Measurements from ENCODE around the gene BAZ1A. TPM values are rescaled to one million over a fixed set of nuclear protein-coding genes. Genes with fewer than 3 reads are reported as not detected.

BAZ1A gene
- total and polyA plus RNA-seq, 2 donors (not counting 1 experiment from before 2014, with no cell fraction given) = 18.8 to 36.8 TPM

- intact Hi-C loops (cut with micrococcal nuclease) = loop anchor here (10.0 kb wide), 1 partner anchor 245 kb away; the partner anchor contains the start of gene SPTSSA
Measured at GRCh38 chr14:34710006-34710405, 165.2 kb downstream of the BAZ1A start.

GRCh38 chr14:34707722-34708121 lies 167.4 kb downstream of the BAZ1A start:
- H3K4me1 Mint-ChIP-seq = peaks cover 12% of the 10 kb centered on the region

More at GRCh38 chr14:34710006-34710405, 165.2 kb downstream of the BAZ1A start:
- no peak overlapping the region for H2AFZ ChIP-seq (ENCODE audit: insufficient read depth, low read depth, low read length, poor library complexity, severe bottlenecking)
- H3K79me2 ChIP-seq (ENCODE audit: control insufficient read depth, insufficient read depth, low read length) = no peaks in the 10 kb centered on the region
- H3K4me1 Mint-ChIP-seq = peaks cover 25% of the 10 kb centered on the region
- no peak for ATAC-seq (ENCODE audit: low read depth)
- no peaks in the 10 kb centered on the region for H4K20me1 ChIP-seq (ENCODE audit: control insufficient read depth, insufficient read depth, low read length, poor library complexity, severe bottlenecking)
- H3K27me3 ChIP-seq (replicated peaks in 1 of 4; ENCODE audit: control extremely low read depth in 1 of 4, control insufficient read depth in 3 of 4, insufficient read depth in 4 of 4, low read length in 3 of 4) = no peaks in the 10 kb centered on the region
- no peak overlapping the region for H3K27ac ChIP-seq (ENCODE audit: low read length in 2 of 2)
- peaks cover 8 to 11% of the 10 kb centered on the region in 2 donors for H3K4me1 ChIP-seq (ENCODE audit: control insufficient read depth in 2 of 2, insufficient read depth in 2 of 2, low read length in 2 of 2)
- TF ChIP-seq CTCF (IDR thresholded peaks at IDR 0.05) (no peak), EZH2 (IDR thresholded peaks at IDR 0.05; ENCODE audit: borderline replicate concordance, insufficient read depth, low read depth, low read length, poor library complexity, severe bottlenecking) (no peak)
- H3K4me3 Mint-ChIP-seq = no peak overlapping the region
- H3K27me3 Mint-ChIP-seq = no peaks in the 10 kb centered on the region
- no peak for DNase-seq
- H3K27ac Mint-ChIP-seq = no peak overlapping the region
- H3K9ac ChIP-seq (ENCODE audit: low read length) = no peak overlapping the region
- no peak overlapping the region for H3K4me3 ChIP-seq (ENCODE audit: control extremely low read depth in 1 of 5, extremely low read depth in 1 of 5, insufficient read depth in 1 of 5, low read depth in 2 of 5, low read length in 4 of 5)
- no CpG with 5 or more reads among the region's 1 CpG for WGBS (ENCODE audit: insufficient coverage)
- peaks cover 6 to 12% of the 10 kb centered on the region in 2 experiments for H3K36me3 ChIP-seq (replicated peaks in 1 of 2; ENCODE audit: control extremely low read depth in 1 of 2, control insufficient read depth in 1 of 2, extremely low read depth in 1 of 2, insufficient read depth in 2 of 2, low read length in 1 of 2)
- CTCF ChIA-PET = interaction anchor here (0.7 to 6.7 kb wide), 4 partner anchors 10 to 58 kb away, joined by 3 to 40 read pairs (median 5); no protein-coding TSS in a partner anchor
- H3K4me2 ChIP-seq (replicated peaks; ENCODE audit: low read depth, low read length, poor library complexity, severe bottlenecking) = no peak overlapping the region
- POLR2A ChIA-PET = no interaction called here
- no peaks in the 10 kb centered on the region for H3K9me3 Mint-ChIP-seq (ENCODE audit: insufficient read depth)
- H3K9me3 ChIP-seq (ENCODE audit: control extremely low read depth in 1 of 3, control insufficient read depth in 2 of 3, insufficient read depth in 1 of 3, low read length in 2 of 3) = no peaks in the 10 kb centered on the region

More at GRCh38 chr14:34707722-34708121, 167.4 kb downstream of the BAZ1A start:
- DNase-seq = no peak
- ChIA-PET POLR2A (no interaction called here), CTCF (interaction anchor here (1.1 to 6.7 kb wide), 5 partner anchors 10 to 36 kb away, joined by 3 to 40 read pairs (median 4); no protein-coding TSS in a partner anchor)
- H3K9me3 Mint-ChIP-seq (ENCODE audit: insufficient read depth) = no peaks in the 10 kb centered on the region
- Histone ChIP-seq H4K20me1 (ENCODE audit: control insufficient read depth, insufficient read depth, low read length, poor library complexity, severe bottlenecking) (no peaks in the 10 kb centered on the region), H3K79me2 (ENCODE audit: control insufficient read depth, insufficient read depth, low read length) (no peaks in the 10 kb centered on the region), H3K27me3 (replicated peaks in 1 of 4; ENCODE audit: control extremely low read depth in 1 of 4, control insufficient read depth in 3 of 4, insufficient read depth in 4 of 4, low read length in 3 of 4) (no peaks in the 10 kb centered on the region), H3K36me3 (replicated peaks in 1 of 2; ENCODE audit: control extremely low read depth in 1 of 2, control insufficient read depth in 1 of 2, extremely low read depth in 1 of 2, insufficient read depth in 2 of 2, low read length in 1 of 2) (peaks cover 6 to 10% of the 10 kb centered on the region in 2 experiments), H3K9ac (ENCODE audit: low read length) (no peak overlapping the region), H3K27ac (ENCODE audit: low read length in 2 of 2) (no peak overlapping the region), H3K4me1 (ENCODE audit: control insufficient read depth in 2 of 2, insufficient read depth in 2 of 2, low read length in 2 of 2) (peaks cover 0 to 3% of the 10 kb centered on the region in 2 donors), H2AFZ (ENCODE audit: insufficient read depth, low read depth, low read length, poor library complexity, severe bottlenecking) (no peak overlapping the region), H3K4me2 (replicated peaks; ENCODE audit: low read depth, low read length, poor library complexity, severe bottlenecking) (no peak overlapping the region), H3K9me3 (ENCODE audit: control extremely low read depth in 1 of 3, control insufficient read depth in 2 of 3, insufficient read depth in 1 of 3, low read length in 2 of 3) (no peaks in the 10 kb centered on the region), H3K4me3 (ENCODE audit: control extremely low read depth in 1 of 5, extremely low read depth in 1 of 5, insufficient read depth in 1 of 5, low read depth in 2 of 5, low read length in 4 of 5) (no peak overlapping the region)
- ATAC-seq (ENCODE audit: low read depth) = no peak
- no CpG with 5 or more reads among the region's 3 CpGs for WGBS (ENCODE audit: insufficient coverage)
- TF ChIP-seq EZH2 (IDR thresholded peaks at IDR 0.05; ENCODE audit: borderline replicate concordance, insufficient read depth, low read depth, low read length, poor library complexity, severe bottlenecking) (no peak), CTCF (IDR thresholded peaks at IDR 0.05) (no peak)
- H3K4me3 Mint-ChIP-seq = no peak overlapping the region
- intact Hi-C loops (cut with micrococcal nuclease) = no loop called here
- no peak overlapping the region for H3K27ac Mint-ChIP-seq
- no peaks in the 10 kb centered on the region for H3K27me3 Mint-ChIP-seq
